WTC11 (cell line): ENCODE results near the gene ATP6V1G1. TPM values are rescaled to one million over a fixed set of nuclear protein-coding genes. Genes with fewer than 3 reads are reported as not detected.

Experiments used
- ATAC-seq: fragments of 200-7000 bp; cut with Tn5 transposase; 2 replicates; pipeline ENCODE4 v1.10.0; 2021; ENCODE audit warnings: mild to moderate bottlenecking, moderate library complexity
- CTCF ChIA-PET: fragments of 300-600 bp; sonication (Branson Sonifier 250); formaldehyde crosslinking; loops from one replicate; lab custom pipeline; 2021; ENCODE audit warnings: antibody characterized with exemption; lab: Charles Lee
- POLR2A ChIA-PET: fragments of 350-600 bp; sonication (Branson Sonifier 250); formaldehyde crosslinking; loops from one replicate; lab custom pipeline; 2021; ENCODE audit warnings: antibody characterized with exemption; lab: Charles Lee
- DNase-seq: peaks from one replicate; pipeline ENCODE4 v3.0.0; 2021; ENCODE audit warnings: low spot score
- H3K27ac Mint-ChIP-seq: 2 replicates; pipeline ENCODE4 v1.8.0; 2021; ENCODE audit warnings: mixed read lengths
- H3K27me3 Mint-ChIP-seq: 2 replicates; pipeline ENCODE4 v1.8.0; 2021; ENCODE audit warnings: low read depth, mild to moderate bottlenecking, moderate library complexity, mixed read lengths
- H3K36me3 Mint-ChIP-seq: 2 replicates; pipeline ENCODE4 v1.8.0; 2021; ENCODE audit warnings: mixed read lengths
- H3K4me1 Mint-ChIP-seq: 2 replicates; pipeline ENCODE4 v1.8.0; 2022; ENCODE audit warnings: mixed read lengths
- H3K4me3 Mint-ChIP-seq: 2 replicates; pipeline ENCODE4 v1.8.0; 2021; ENCODE audit warnings: mild to moderate bottlenecking, moderate library complexity, mixed read lengths
- H3K9me3 Mint-ChIP-seq: 2 replicates; pipeline ENCODE4 v1.8.0; 2021; ENCODE audit warnings: mixed read lengths
- CDX4 ChIP-seq: fragments of 250-450 bp; sonication (Bioruptor Pico); IDR thresholded peaks from 2 replicates; pipeline ENCODE4 v1.9.0; 2021; ENCODE audit warnings: moderate library complexity, mild to moderate bottlenecking, inconsistent platforms, borderline replicate concordance
- EMX1 ChIP-seq: fragments of 250-450 bp; sonication (Bioruptor Pico); IDR thresholded peaks from 2 replicates; pipeline ENCODE4 v1.8.0; 2021; ENCODE audit warnings: mild to moderate bottlenecking
- ERG ChIP-seq: fragments of 250-450 bp; sonication (Bioruptor Pico); IDR thresholded peaks from 2 replicates; pipeline ENCODE4 v1.8.0; 2021; ENCODE audit warnings: mild to moderate bottlenecking
- ETV6 ChIP-seq: sonication (generic); formaldehyde crosslinking; IDR thresholded peaks from 2 replicates; pipeline ENCODE4 v1.8.1; 2022; ENCODE audit warnings: mild to moderate bottlenecking, missing genetic modification reagents
- FOXK1 ChIP-seq: sonication (generic); formaldehyde crosslinking; IDR thresholded peaks from 2 replicates; pipeline ENCODE4 v1.8.0; 2022; ENCODE audit warnings: mild to moderate bottlenecking, moderate library complexity, missing genetic modification reagents
- HMGA2 ChIP-seq: fragments of 250-450 bp; sonication (Bioruptor Pico); IDR thresholded peaks from 2 replicates; pipeline ENCODE4 v1.4.0; 2021; ENCODE audit warnings: mild to moderate bottlenecking, moderate library complexity
- JAZF1 ChIP-seq: fragments of 250-450 bp; sonication (Bioruptor Pico); IDR thresholded peaks from 2 replicates; pipeline ENCODE4 v1.9.0; 2021; ENCODE audit warnings: moderate library complexity, mild to moderate bottlenecking, inconsistent platforms
- NR1H2 ChIP-seq: sonication (generic); formaldehyde crosslinking; IDR thresholded peaks from 2 replicates; pipeline ENCODE4 v1.9.0; 2021; ENCODE audit warnings: mild to moderate bottlenecking, moderate library complexity, missing genetic modification reagents
- NR2C2 ChIP-seq: sonication (generic); formaldehyde crosslinking; IDR thresholded peaks from 2 replicates; pipeline ENCODE4 v1.8.0; 2022; ENCODE audit warnings: mild to moderate bottlenecking, missing genetic modification reagents
- PRDM15 ChIP-seq: sonication (generic); formaldehyde crosslinking; IDR thresholded peaks from 2 replicates; pipeline ENCODE4 v1.8.0; 2022; ENCODE audit warnings: missing genetic modification reagents
- PREB ChIP-seq: sonication (generic); formaldehyde crosslinking; IDR thresholded peaks from 2 replicates; pipeline ENCODE4 v1.8.1; 2022; ENCODE audit warnings: mild to moderate bottlenecking, missing genetic modification reagents, moderate library complexity, borderline replicate concordance
- SOX15 ChIP-seq: fragments of 250-450 bp; sonication (Bioruptor Pico); IDR thresholded peaks from 2 replicates; pipeline ENCODE4 v1.9.0; 2021; ENCODE audit warnings: mild to moderate bottlenecking
- TEAD1 ChIP-seq: sonication (generic); formaldehyde crosslinking; IDR thresholded peaks from 2 replicates; pipeline ENCODE4 v1.8.0; 2022; ENCODE audit warnings: mild to moderate bottlenecking, missing genetic modification reagents
- ZNF121 ChIP-seq: sonication (generic); formaldehyde crosslinking; IDR thresholded peaks from 2 replicates; pipeline ENCODE4 v1.8.0; 2023; ENCODE audit warnings: missing genetic modification reagents
- ZNF232 ChIP-seq: sonication (generic); formaldehyde crosslinking; IDR thresholded peaks from 2 replicates; pipeline ENCODE4 v1.8.0; 2022; ENCODE audit warnings: mild to moderate bottlenecking, missing genetic modification reagents
- ZNF416 ChIP-seq: fragments of 250-450 bp; sonication (Bioruptor Pico); IDR thresholded peaks from 2 replicates; pipeline ENCODE4 v1.9.0; 2021; ENCODE audit warnings: mild to moderate bottlenecking, inconsistent platforms
- total RNA-seq: library from RNA; stranded (reverse); gene quantifications from 3 replicates; pipeline ENCODE4 v1.2.3, GENCODE V29; 2021
- TF ChIP-seq, protein P1 (sequence below): sonication (generic); formaldehyde crosslinking; IDR thresholded peaks from 2 replicates; pipeline ENCODE4 v1.8.0; 2022; ENCODE audit warnings: mild to moderate bottlenecking, missing genetic modification reagents
- TF ChIP-seq, protein P2 (sequence below): sonication (generic); formaldehyde crosslinking; IDR thresholded peaks from 2 replicates; pipeline ENCODE4 v1.8.1; 2023; ENCODE audit warnings: mild to moderate bottlenecking, missing genetic modification reagents
- TF ChIP-seq, protein P3 (sequence below): sonication (generic); formaldehyde crosslinking; IDR thresholded peaks from 2 replicates; pipeline ENCODE4 v1.8.1; 2022; ENCODE audit warnings: mild to moderate bottlenecking, moderate library complexity, missing genetic modification reagents
- TF ChIP-seq, protein P4 (sequence below): sonication (generic); formaldehyde crosslinking; IDR thresholded peaks from 2 replicates; pipeline ENCODE4 v1.8.1; 2023; ENCODE audit warnings: mild to moderate bottlenecking, moderate library complexity, missing genetic modification reagents
- TF ChIP-seq, protein P5 (sequence below): sonication (generic); formaldehyde crosslinking; conservative IDR thresholded peaks from 2 replicates; pipeline ENCODE4 v1.8.1; 2022; ENCODE audit warnings: mild to moderate bottlenecking, missing genetic modification reagents

The ATP6V1G1 gene
- total RNA-seq, 1 experiment from 2014 or later, result 108 TPM

DNA sequence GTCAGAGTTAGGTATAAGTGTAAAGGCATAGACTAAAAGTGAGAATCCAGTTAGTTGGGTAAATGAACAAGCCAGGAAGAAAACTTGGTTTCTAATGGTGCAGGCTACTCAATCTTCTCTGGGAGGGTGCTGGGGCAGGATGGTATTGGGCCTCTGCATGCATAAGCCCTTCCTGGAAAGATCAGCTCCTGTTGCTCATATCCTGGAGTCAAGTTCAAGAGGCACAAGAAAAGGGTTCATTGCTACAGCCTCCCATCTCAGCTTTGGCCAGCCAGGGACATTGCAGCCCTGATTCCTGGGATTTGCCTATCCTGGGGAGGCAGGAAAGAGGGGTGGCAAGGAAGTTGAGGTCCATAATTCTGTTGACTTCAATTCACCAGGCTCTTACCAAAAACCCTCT, 40.7 kb upstream of the ATP6V1G1 start:
- Mint-ChIP-seq H3K4me1 (peaks cover 12% of the 10 kb centered on the region), H3K4me3 (no peak overlapping the region), H3K9me3 (no peaks in the 10 kb centered on the region), H3K27ac (no peak overlapping the region), H3K27me3 (peaks cover 4% of the 10 kb centered on the region; the same call in 1 of the 2 replicates), H3K36me3 (no peaks in the 10 kb centered on the region)
- ChIA-PET CTCF (interaction anchor here (0.6 to 3.5 kb wide), 2 partner anchors 9 to 245 kb away, joined by 3 to 16 read pairs; no protein-coding TSS in a partner anchor), POLR2A (no interaction called here)
- TF ChIP-seq TEAD1 (CRISPR knock-in tag), result no peak
- TF ChIP-seq, protein P1, sequence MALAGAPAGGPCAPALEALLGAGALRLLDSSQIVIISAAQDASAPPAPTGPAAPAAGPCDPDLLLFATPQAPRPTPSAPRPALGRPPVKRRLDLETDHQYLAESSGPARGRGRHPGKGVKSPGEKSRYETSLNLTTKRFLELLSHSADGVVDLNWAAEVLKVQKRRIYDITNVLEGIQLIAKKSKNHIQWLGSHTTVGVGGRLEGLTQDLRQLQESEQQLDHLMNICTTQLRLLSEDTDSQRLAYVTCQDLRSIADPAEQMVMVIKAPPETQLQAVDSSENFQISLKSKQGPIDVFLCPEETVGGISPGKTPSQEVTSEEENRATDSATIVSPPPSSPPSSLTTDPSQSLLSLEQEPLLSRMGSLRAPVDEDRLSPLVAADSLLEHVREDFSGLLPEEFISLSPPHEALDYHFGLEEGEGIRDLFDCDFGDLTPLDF (CRISPR knock-in tag), result no peak
- TF ChIP-seq EMX1, result no peak
- no peak for TF ChIP-seq JAZF1 (CRISPR knock-in tag)
- TF ChIP-seq SOX15 (CRISPR knock-in tag), result no peak
- no peak for ATAC-seq
- DNase-seq, result no peak

- ChIA-PET CTCF (interaction anchor here (3.3 to 3.5 kb wide), 2 partner anchors 12 to 104 kb away, joined by 14 to 16 read pairs; no protein-coding TSS in a partner anchor), POLR2A (no interaction called here)
- Mint-ChIP-seq H3K4me1 (peaks cover 12% of the 10 kb centered on the region), H3K36me3 (no peaks in the 10 kb centered on the region), H3K27ac (no peak overlapping the region), H3K9me3 (no peaks in the 10 kb centered on the region), H3K4me3 (no peak overlapping the region), H3K27me3 (peaks cover 3% of the 10 kb centered on the region; the same call in 1 of the 2 replicates)
- no peak for DNase-seq
- ATAC-seq, result no peak
- TF ChIP-seq, protein P2, sequence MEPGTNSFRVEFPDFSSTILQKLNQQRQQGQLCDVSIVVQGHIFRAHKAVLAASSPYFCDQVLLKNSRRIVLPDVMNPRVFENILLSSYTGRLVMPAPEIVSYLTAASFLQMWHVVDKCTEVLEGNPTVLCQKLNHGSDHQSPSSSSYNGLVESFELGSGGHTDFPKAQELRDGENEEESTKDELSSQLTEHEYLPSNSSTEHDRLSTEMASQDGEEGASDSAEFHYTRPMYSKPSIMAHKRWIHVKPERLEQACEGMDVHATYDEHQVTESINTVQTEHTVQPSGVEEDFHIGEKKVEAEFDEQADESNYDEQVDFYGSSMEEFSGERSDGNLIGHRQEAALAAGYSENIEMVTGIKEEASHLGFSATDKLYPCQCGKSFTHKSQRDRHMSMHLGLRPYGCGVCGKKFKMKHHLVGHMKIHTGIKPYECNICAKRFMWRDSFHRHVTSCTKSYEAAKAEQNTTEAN (CRISPR knock-in tag), result no peak
- no peak for TF ChIP-seq CDX4
- TF ChIP-seq, protein P3, sequence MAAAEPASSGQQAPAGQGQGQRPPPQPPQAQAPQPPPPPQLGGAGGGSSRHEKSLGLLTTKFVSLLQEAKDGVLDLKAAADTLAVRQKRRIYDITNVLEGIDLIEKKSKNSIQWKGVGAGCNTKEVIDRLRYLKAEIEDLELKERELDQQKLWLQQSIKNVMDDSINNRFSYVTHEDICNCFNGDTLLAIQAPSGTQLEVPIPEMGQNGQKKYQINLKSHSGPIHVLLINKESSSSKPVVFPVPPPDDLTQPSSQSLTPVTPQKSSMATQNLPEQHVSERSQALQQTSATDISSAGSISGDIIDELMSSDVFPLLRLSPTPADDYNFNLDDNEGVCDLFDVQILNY (CRISPR knock-in tag), result no peak
- TF ChIP-seq NR1H2 (CRISPR knock-in tag), result no peak
- TF ChIP-seq ETV6 (CRISPR knock-in tag), result no peak
- no peak for TF ChIP-seq EMX1
- TF ChIP-seq ERG (CRISPR knock-in tag), result no peak
- TF ChIP-seq NR2C2, result no peak
- TF ChIP-seq ZNF232 (CRISPR knock-in tag), result no peak
- TF ChIP-seq FOXK1 (CRISPR knock-in tag), result no peak
- TF ChIP-seq ZNF416 (CRISPR knock-in tag), result no peak
- no peak for TF ChIP-seq HMGA2 (CRISPR knock-in tag)
- TF ChIP-seq, protein P4, sequence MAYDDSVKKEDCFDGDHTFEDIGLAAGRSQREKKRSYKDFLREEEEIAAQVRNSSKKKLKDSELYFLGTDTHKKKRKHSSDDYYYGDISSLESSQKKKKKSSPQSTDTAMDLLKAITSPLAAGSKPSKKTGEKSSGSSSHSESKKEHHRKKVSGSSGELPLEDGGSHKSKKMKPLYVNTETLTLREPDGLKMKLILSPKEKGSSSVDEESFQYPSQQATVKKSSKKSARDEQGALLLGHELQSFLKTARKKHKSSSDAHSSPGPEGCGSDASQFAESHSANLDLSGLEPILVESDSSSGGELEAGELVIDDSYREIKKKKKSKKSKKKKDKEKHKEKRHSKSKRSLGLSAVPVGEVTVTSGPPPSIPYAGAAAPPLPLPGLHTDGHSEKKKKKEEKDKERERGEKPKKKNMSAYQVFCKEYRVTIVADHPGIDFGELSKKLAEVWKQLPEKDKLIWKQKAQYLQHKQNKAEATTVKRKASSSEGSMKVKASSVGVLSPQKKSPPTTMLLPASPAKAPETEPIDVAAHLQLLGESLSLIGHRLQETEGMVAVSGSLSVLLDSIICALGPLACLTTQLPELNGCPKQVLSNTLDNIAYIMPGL (CRISPR knock-in tag), result no peak
- TF ChIP-seq PREB (CRISPR knock-in tag), result no peak
- TF ChIP-seq ZNF121 (CRISPR knock-in tag), result no peak
- TF ChIP-seq, protein P5, sequence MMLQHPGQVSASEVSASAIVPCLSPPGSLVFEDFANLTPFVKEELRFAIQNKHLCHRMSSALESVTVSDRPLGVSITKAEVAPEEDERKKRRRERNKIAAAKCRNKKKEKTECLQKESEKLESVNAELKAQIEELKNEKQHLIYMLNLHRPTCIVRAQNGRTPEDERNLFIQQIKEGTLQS, result no peak
- TF ChIP-seq PRDM15 (CRISPR knock-in tag), result no peak
These were observed 37.8 kb upstream of the ATP6V1G1 start for GRCh38 chr9:114549697-114550330.
